Stomach smooth muscle (tissue), 2 donors: Measurements from ENCODE around the gene MGARP.

Experiments
- H3K27ac ChIP-seq: one replicate; pipeline ENCODE4 v1.7.0; 2013; ENCODE audit warnings: mild to moderate bottlenecking, low read length, inconsistent platforms
- H3K27me3 ChIP-seq, 2 donors: one replicate each; pipeline ENCODE4 v1.7.0; 2013; ENCODE audit warnings: low read length in 2 of 2; ENCODE audit not compliant: insufficient read depth in 2 of 2, control insufficient read depth in 1 of 2
- H3K36me3 ChIP-seq, 2 donors: one replicate each; pipeline ENCODE4 v1.7.0; 2013; ENCODE audit warnings: low read length in 2 of 2; ENCODE audit not compliant: control insufficient read depth in 2 of 2, insufficient read depth in 2 of 2
- H3K4me1 ChIP-seq: one replicate; pipeline ENCODE4 v1.7.0; 2013; ENCODE audit warnings: low read length; ENCODE audit not compliant: control insufficient read depth, insufficient read depth
- H3K4me3 ChIP-seq, 2 donors: one replicate each; pipeline ENCODE4 v1.7.0; 2013; ENCODE audit warnings: low read length in 2 of 2
- H3K9ac ChIP-seq, 2 donors: one replicate each; pipeline ENCODE4 v1.7.0; 2013; ENCODE audit warnings: low read length in 2 of 2, mild to moderate bottlenecking in 1 of 2
- H3K9me3 ChIP-seq, 2 donors: one replicate each; pipeline ENCODE4 v1.7.0; 2013; ENCODE audit warnings: low read length in 2 of 2; ENCODE audit not compliant: control insufficient read depth in 2 of 2
- donor health status: healthy.
- donor health status: Pancreatic carcinoma.

MGARP gene

DNA sequence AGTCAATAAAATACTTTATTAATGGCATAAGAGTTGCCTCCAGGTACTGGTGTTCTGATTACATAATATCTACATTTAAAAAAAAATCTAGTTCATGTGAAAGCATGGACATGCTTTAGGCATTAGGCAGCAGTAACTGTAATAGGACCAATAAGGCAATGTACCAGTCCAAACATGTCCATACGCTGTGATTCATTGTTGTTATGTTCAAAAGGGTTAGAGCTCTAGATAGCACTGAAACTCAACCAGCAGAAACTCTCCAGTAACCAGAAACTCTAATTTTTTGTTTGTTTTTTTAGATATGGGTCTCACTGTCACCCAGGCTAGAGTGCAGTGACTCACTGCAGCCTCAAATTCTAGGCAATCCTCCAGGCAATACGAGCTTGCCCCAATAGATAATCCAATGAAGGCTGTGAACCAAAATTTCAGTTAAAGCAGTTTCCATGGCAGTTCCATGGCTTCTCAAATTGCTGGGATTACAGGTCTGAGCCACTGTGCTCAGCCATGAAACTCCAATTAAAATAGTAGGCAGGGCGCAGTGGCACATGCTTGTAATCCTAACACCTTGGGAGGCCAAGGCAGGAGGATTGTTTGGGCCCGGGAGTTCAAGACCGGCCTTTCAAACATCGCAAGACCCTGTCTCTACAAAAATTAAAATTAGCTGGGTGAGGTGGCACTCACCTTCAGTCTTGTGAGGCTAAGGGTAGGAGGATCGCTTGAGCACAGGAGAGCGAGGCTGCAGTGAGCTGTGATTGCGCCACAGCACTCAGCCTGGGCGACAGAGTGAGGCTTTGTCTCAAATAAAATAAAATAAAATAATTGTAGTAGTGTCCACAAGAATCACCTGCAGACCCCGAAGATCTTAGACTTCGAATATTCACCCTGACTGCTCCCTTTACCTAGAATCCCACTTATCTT lies 36.3 kb downstream of the MGARP start:
- H3K27me3 ChIP-seq, result no peaks in the 10 kb centered on the region
- H3K4me1 ChIP-seq, result no peaks in the 10 kb centered on the region
- H3K9ac ChIP-seq, result no peak overlapping the region
- H3K36me3 ChIP-seq, result no peaks in the 10 kb centered on the region
- no peak overlapping the region for H3K27ac ChIP-seq
- peaks cover 0 to 4% of the 10 kb centered on the region in 2 donors for H3K9me3 ChIP-seq
- no peak overlapping the region for H3K4me3 ChIP-seq

DNA sequence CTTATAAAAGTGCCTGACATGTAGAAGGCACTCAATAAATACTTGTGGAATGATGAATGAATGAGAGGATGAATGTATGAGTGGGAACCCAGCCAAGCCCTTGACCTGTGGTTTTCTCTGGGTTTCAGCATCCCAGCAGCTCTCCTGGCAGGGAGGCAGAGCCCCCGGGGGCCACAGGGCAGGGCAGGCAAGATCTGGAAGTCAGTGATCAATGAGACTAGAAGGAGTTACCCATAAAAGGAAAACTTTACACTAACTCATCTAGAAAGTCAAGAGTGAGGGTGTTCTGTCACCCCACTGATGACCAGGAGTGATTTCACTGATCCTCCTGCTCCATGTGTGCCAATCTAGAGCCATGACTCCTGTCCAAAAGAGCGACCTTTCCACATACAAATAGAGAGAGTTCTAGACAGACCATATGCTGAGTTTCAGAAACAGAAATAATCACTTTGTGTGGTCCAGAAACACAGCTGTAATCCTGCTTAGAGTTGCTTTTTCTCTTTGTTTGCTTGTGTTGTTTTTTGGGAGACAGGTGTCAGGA lies 37.4 kb downstream of the MGARP start:
- no peak overlapping the region for H3K4me3 ChIP-seq
- H3K27me3 ChIP-seq, result no peaks in the 10 kb centered on the region
- no peaks in the 10 kb centered on the region for H3K36me3 ChIP-seq
- no peak overlapping the region for H3K27ac ChIP-seq
- no peaks in the 10 kb centered on the region for H3K4me1 ChIP-seq
- peaks cover 0 to 4% of the 10 kb centered on the region in 2 donors for H3K9me3 ChIP-seq
- no peak overlapping the region for H3K9ac ChIP-seq

DNA sequence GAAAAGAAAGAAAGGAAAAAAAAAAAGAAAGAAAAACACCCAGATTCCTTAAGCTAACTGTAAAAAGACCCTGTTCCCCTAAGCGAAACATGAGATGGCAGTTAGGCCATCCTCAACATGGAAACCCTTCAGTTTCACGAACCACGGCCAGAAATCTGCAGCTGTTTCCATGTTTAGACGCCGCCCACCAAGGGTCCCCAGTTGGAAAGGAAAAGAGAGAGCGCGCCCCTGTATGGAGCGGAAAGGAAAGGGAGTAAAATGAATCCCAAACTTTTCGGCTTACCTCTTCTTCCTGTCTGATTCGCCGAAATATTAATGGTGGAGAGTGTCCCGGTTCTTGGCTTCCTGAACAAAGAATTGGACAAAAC lies 38.3 kb downstream of the MGARP start:
- Histone ChIP-seq H3K36me3 (no peaks in the 10 kb centered on the region), H3K27me3 (no peaks in the 10 kb centered on the region), H3K9ac (no peak overlapping the region), H3K4me3 (no peak overlapping the region), H3K9me3 (peaks cover 0 to 4% of the 10 kb centered on the region in 2 donors), H3K27ac (no peak overlapping the region), H3K4me1 (no peaks in the 10 kb centered on the region)

DNA sequence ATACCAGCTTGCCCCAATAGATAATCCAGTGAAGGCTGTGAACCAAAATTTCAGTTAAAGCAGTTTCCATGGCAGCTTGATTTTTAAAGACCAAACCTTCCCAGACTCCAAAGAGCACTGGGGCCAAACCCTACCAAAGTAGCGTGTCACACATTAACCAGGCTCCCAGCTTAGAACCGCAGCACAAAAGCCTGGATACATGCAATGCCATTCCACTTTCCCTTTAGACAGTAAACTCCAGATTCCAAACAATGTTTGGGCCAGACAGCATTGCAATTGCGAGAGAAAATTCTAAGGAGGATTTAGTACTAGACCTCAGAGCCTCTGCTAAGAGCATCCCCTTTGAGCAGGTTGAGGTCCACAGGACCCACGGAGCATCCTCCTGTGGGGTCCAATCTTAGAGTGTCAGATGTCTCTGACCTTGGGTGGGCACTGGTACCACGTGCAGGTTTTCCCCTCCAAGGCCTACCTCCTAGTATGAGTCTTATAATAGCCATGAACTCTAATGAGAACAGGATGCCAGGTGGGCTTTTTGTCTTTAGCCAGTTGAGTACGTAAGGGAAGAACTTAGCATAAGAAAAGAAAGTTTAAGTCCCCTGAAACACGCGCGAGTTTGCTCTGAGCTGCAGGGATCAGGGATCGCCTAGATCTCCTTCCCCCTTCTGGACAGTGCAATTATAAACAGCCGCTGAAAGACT lies 38.8 kb downstream of the MGARP start:
- no peak overlapping the region for H3K4me3 ChIP-seq
- H3K9me3 ChIP-seq, result peaks cover 0 to 4% of the 10 kb centered on the region in 2 donors
- no peaks in the 10 kb centered on the region for H3K36me3 ChIP-seq
- no peak overlapping the region for H3K9ac ChIP-seq
- no peak overlapping the region for H3K27ac ChIP-seq
- H3K27me3 ChIP-seq, result no peaks in the 10 kb centered on the region
- no peaks in the 10 kb centered on the region for H3K4me1 ChIP-seq

DNA sequence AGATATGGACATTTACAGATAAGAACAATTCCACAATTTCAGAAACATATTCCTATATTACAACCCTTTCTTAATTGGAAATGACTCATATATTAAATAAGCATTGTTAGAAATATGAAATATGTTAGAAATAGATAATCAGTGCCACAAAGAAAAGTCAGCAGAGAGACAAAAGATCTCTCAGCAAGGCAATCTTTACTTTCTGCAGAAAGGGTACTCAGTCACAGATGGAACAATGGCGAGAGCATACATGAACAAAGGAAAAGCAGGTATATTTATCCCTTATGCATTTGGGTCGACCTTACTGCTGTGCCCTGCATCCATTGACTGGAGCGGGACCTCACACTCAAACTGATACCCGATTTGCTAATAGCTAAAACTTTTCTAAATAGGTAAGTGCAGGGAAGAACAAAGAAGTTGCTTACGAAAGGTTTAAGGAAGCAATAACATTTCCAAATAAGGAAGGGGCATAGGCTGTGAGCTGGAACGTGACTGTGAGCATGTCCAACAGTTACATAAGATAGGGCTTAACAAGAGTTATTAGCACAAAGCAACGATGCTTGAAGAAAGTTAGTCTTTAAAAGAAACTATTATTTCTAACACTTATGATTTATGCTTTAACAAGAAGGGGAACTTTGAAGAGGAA lies 40.8 kb downstream of the MGARP start:
- H3K36me3 ChIP-seq, result no peaks in the 10 kb centered on the region
- peaks cover 0 to 4% of the 10 kb centered on the region in 2 donors for H3K9me3 ChIP-seq
- no peaks in the 10 kb centered on the region for H3K4me1 ChIP-seq
- no peak overlapping the region for H3K27ac ChIP-seq
- H3K4me3 ChIP-seq, result no peak overlapping the region
- H3K9ac ChIP-seq, result no peak overlapping the region
- no peaks in the 10 kb centered on the region for H3K27me3 ChIP-seq

DNA sequence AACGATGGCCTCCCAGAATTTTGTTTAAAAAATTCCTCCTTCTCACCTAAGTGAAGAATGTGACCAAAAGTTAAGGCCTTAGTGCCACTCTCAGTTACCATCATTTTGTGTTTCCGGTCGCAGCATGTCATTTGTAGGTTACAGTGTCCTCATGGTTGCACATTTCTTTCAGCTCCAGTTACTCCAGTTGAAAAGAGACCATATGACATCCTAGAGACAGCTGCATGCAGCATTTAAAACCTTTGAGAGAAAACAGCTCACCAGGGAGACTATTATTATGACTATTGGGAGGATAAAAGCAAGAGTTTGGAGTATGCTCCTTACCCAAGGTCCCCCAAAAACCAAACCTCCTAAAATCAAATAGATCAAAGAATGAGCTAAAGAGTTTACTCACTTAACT lies 45.8 kb downstream of the MGARP start:
- no peak overlapping the region for H3K27ac ChIP-seq
- no peak overlapping the region for H3K4me3 ChIP-seq
- no peak overlapping the region for H3K9ac ChIP-seq
- no peaks in the 10 kb centered on the region for H3K9me3 ChIP-seq
- no peaks in the 10 kb centered on the region for H3K36me3 ChIP-seq
- no peaks in the 10 kb centered on the region for H3K27me3 ChIP-seq
- H3K4me1 ChIP-seq, result no peaks in the 10 kb centered on the region

DNA sequence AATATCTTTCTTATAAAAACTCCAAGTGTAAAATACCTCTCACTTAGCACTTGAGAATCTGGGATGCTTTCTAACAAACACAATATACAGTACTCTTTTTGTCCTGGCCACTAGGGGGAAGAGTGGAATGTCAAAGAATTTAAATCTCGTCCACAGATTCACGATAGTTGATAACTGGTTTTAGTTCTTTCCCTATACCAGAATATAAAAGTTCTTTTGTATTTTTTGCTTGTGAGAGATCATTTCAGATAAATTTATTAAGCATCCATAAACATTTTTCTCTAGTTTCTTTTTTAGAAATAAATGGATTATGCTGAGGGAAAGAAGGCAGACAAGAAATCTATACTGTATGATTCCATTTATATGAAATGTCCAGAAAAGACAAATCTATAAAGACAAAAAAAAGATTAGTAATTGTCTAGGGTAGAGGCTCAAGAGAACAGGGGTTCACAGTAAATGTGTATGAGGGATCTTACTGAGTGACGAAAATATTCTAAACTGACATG lies 50.4 kb downstream of the MGARP start:
- Histone ChIP-seq H3K4me1 (no peaks in the 10 kb centered on the region), H3K4me3 (no peak overlapping the region), H3K9me3 (no peaks in the 10 kb centered on the region), H3K27me3 (no peaks in the 10 kb centered on the region), H3K9ac (no peak overlapping the region), H3K36me3 (no peaks in the 10 kb centered on the region), H3K27ac (no peak overlapping the region)

DNA sequence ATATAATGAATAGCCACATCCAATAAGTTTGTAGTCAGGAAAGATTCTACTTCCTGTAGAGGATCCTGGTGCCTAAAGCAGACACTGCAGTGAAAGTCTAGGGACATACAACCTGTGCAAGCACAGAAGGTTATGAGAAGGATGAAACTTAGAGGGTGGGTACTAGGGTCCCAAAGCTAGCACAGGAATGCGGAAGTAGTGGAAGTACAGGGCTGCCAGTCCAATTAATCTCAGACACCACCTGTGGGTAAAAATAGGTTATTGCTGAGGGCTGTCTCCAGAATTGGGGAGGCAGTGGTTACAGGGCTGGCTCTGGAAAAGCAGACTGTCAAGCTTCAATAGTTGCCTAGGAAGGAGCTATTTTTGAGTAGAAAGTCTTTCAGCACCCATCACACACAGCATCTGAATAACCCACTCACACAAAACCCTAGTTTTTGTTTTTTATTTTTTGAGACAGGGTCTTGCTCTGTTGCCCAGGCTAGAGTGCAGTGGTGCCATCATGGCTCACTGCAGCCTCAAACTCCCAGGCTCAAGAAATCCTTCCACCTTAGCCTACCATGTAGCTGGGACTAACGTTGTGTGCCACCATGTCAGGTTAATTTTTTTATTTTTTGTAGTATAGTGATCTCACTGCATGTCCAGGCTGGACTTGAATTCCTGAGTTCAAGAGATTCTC lies 52.2 kb downstream of the MGARP start:
- H3K9me3 ChIP-seq, result no peaks in the 10 kb centered on the region
- H3K27ac ChIP-seq, result no peak overlapping the region
- H3K9ac ChIP-seq, result no peak overlapping the region
- H3K36me3 ChIP-seq, result no peaks in the 10 kb centered on the region
- H3K4me1 ChIP-seq, result no peaks in the 10 kb centered on the region
- no peak overlapping the region for H3K4me3 ChIP-seq
- H3K27me3 ChIP-seq, result no peaks in the 10 kb centered on the region

DNA sequence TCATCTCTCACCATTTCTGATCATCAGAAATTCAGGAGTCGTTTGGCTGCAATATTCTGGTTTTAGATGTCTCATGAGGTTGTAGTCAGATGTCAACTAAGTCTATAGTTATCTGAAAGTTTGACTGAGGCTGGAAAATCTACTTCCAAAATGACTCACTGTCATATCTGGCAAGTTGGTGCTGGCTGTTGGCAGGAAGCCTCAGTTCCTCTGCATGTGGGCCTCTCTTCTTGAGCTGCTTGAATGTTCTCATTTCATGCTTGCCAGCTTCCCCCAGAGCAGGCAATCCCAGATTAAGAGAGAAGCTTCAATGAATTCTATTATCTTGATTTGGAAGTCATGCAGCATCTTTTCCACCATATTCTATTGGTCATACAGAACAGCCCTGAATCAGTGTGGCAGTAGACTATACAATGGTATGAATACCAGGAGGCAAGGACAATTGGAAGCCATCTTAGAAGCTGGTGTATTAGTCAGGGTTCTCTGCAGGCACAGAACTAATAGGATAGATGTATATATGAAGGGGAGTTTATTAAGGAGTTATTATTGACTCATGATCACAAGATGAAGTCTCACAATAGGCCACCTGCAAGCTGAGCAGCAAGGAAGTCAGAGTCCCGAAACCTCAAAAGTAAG lies 56.2 kb downstream of the MGARP start:
- Histone ChIP-seq H3K27ac (no peak overlapping the region), H3K27me3 (no peaks in the 10 kb centered on the region), H3K4me1 (no peaks in the 10 kb centered on the region), H3K36me3 (no peaks in the 10 kb centered on the region), H3K9ac (no peak overlapping the region), H3K9me3 (no peaks in the 10 kb centered on the region), H3K4me3 (no peak overlapping the region)

DNA sequence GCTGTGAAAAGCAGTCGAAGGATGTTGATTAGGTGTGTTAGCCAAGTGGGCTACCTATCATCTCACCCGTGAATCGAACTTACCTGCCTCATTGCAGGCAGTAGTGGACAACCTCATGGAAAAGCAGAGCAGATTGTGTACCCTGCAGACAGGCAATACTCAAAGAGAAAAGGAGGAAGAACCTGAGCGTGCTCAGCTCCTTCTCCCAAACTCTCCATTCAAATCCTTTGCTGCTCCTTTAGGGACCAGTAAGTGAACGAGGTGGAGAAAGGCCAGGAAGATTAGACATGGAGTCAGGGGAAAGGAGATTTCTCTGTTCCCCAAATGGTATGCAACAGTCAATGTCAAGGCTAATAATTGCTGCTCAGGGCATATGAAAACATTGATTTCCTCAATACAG lies 57.8 kb downstream of the MGARP start:
- no peak overlapping the region for H3K4me3 ChIP-seq
- H3K9me3 ChIP-seq, result no peaks in the 10 kb centered on the region
- H3K4me1 ChIP-seq, result no peaks in the 10 kb centered on the region
- no peaks in the 10 kb centered on the region for H3K27me3 ChIP-seq
- no peak overlapping the region for H3K27ac ChIP-seq
- H3K36me3 ChIP-seq, result no peaks in the 10 kb centered on the region
- H3K9ac ChIP-seq, result no peak overlapping the region
